ENCODE data around the gene CHID1. TPM values are rescaled to one million over a fixed set of nuclear protein-coding genes. Genes with fewer than 3 reads are reported as not detected.

CHID1 gene
- total and polyA plus RNA-seq, 3 donors from 2014 or later = 134 to 176 (median 146) TPM

DNA sequence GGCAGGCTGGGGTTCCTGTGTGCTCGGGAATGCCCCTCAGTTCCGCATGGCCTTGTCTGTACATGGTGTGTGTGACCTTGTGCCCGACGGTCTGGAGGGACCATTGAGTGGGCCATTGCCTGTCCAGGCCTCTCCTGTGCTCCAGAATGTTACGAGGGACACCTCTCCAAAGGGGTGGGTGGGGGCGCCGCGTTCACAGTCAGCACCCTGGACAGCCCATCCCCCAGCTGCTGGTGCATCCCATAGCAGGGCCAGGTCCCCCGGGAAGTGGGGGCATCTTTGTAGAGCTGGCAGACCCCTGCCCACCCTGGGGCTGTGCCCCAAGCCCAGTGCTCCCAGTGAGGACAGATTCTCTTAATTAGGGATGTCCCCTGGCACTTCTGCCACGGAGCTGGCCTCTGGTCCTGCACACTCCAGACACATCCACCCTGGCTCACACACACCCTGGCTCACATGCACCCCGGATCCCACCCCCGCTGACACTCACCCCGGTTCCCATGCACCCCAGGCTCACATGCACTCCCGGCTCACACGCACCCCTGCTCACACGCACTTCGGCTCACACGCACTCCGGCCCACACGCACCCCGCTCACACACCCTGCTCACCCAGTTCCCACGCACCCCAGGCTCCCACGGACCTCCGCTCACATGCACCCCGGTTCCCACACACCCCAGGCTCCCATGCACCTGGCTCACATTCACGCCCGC lies 52.4 kb downstream of the CHID1 start:
- H3K9me3 ChIP-seq = no peaks in the 10 kb centered on the region
- H3K27me3 ChIP-seq = no peaks in the 10 kb centered on the region
- intact Hi-C loops (cut with DNase I; ENCODE audit: low total_unique reads) = no loop called here
- H3K27ac ChIP-seq = no peak overlapping the region
- H3K36me3 ChIP-seq (ENCODE audit: low read depth, missing control alignments) = no peaks in the 10 kb centered on the region
- 85 to 91% methylated on average over 18 to 27 of the region's 27 CpGs for WGBS, 2 donors
- peaks cover 10% of the 10 kb centered on the region for H3K4me1 ChIP-seq
- TF ChIP-seq, protein P1, sequence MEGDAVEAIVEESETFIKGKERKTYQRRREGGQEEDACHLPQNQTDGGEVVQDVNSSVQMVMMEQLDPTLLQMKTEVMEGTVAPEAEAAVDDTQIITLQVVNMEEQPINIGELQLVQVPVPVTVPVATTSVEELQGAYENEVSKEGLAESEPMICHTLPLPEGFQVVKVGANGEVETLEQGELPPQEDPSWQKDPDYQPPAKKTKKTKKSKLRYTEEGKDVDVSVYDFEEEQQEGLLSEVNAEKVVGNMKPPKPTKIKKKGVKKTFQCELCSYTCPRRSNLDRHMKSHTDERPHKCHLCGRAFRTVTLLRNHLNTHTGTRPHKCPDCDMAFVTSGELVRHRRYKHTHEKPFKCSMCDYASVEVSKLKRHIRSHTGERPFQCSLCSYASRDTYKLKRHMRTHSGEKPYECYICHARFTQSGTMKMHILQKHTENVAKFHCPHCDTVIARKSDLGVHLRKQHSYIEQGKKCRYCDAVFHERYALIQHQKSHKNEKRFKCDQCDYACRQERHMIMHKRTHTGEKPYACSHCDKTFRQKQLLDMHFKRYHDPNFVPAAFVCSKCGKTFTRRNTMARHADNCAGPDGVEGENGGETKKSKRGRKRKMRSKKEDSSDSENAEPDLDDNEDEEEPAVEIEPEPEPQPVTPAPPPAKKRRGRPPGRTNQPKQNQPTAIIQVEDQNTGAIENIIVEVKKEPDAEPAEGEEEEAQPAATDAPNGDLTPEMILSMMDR (IDR thresholded peaks at IDR 0.05) = no peak
- no peak for TF ChIP-seq POLR2A (IDR thresholded peaks at IDR 0.05)
- no peak for DNase-seq
- no peak overlapping the region for H3K4me3 ChIP-seq

GRCh38 chr11:856397-856796 lies 54.2 kb downstream of the CHID1 start:
- no peaks in the 10 kb centered on the region for H3K27me3 ChIP-seq
- TF ChIP-seq, protein P1 (IDR thresholded peaks at IDR 0.05) = no peak
- TF ChIP-seq POLR2A (IDR thresholded peaks at IDR 0.05) = no peak
- intact Hi-C loops (cut with DNase I; ENCODE audit: low total_unique reads) = no loop called here
- no peaks in the 10 kb centered on the region for H3K36me3 ChIP-seq (ENCODE audit: low read depth, missing control alignments)
- H3K27ac ChIP-seq = no peak overlapping the region
- no peak overlapping the region for H3K4me3 ChIP-seq
- no peaks in the 10 kb centered on the region for H3K9me3 ChIP-seq
- H3K4me1 ChIP-seq = peaks cover 13% of the 10 kb centered on the region
- no peak for DNase-seq
- WGBS, 2 donors = 73 to 100% methylated on average over 3 to 8 of the region's 8 CpGs

DNA sequence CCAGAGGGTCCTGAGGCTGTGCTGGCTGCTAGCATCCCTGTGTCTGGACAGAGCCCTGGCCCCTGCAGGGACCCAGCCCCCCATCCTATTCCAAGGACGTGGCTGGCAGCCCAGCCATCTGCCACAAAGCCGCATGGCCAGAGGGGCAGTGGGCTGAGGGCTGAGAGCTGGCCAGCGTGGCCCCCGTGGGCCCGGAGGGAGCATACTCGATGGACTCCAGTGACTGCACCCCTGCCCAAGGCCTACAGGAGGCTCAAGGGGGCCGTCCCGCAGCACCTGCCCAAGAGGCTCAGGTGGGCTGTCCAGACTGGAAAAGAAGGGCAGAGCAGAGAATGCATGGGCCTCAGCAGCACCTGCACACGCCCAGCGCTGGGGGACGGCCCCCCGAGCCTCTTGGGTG lies 54.8 kb downstream of the CHID1 start:
- Histone ChIP-seq H3K36me3 (ENCODE audit: low read depth, missing control alignments) (no peaks in the 10 kb centered on the region), H3K4me1 (peaks cover 19% of the 10 kb centered on the region), H3K4me3 (no peak overlapping the region), H3K27ac (no peak overlapping the region), H3K9me3 (no peaks in the 10 kb centered on the region), H3K27me3 (no peaks in the 10 kb centered on the region)
- no peak for TF ChIP-seq POLR2A (IDR thresholded peaks at IDR 0.05)
- intact Hi-C loops (cut with DNase I; ENCODE audit: low total_unique reads) = no loop called here
- no peak for DNase-seq
- WGBS, 2 donors = 87 to 100% methylated on average over 4 to 12 of the region's 12 CpGs

DNA sequence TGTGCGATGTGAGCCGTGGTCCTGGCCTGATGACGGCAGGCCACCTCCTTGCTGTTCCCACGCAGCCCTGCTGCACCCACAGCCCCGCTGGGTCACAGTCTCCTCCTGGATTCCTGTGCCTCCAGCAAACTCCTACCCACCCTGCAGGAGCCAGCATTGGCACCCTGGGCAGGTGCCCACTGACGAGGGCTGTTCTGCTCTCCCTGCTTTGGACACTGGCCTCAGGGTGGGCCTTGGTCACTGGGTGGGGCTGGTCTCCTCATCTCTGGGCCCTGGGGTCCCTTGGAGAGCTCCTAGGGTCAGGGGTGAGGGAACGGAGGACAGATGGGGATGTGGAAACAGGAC lies 55.3 kb downstream of the CHID1 start:
- intact Hi-C loops (cut with DNase I; ENCODE audit: low total_unique reads) = no loop called here
- Histone ChIP-seq H3K4me3 (no peak overlapping the region), H3K4me1 (peaks cover 24% of the 10 kb centered on the region), H3K9me3 (no peaks in the 10 kb centered on the region), H3K27me3 (no peaks in the 10 kb centered on the region), H3K27ac (no peak overlapping the region), H3K36me3 (ENCODE audit: low read depth, missing control alignments) (no peaks in the 10 kb centered on the region)
- WGBS, 2 donors = 86 to 91% methylated on average over 4 to 7 of the region's 7 CpGs
- no peak for DNase-seq
- TF ChIP-seq POLR2A (IDR thresholded peaks at IDR 0.05) = no peak
- TF ChIP-seq, protein P1 (IDR thresholded peaks at IDR 0.05) = no peak

- Histone ChIP-seq H3K27me3 (no peaks in the 10 kb centered on the region), H3K36me3 (ENCODE audit: low read depth, missing control alignments) (no peaks in the 10 kb centered on the region), H3K27ac (no peak overlapping the region), H3K9me3 (no peaks in the 10 kb centered on the region), H3K4me1 (peaks cover 21% of the 10 kb centered on the region), H3K4me3 (no peak overlapping the region)
- TF ChIP-seq, protein P1 (IDR thresholded peaks at IDR 0.05) = no peak
- no peak for TF ChIP-seq POLR2A (IDR thresholded peaks at IDR 0.05)
- WGBS, 2 donors = 85 to 93% methylated on average over 6 to 18 of the region's 20 CpGs
- intact Hi-C loops (cut with DNase I; ENCODE audit: low total_unique reads) = no loop called here
- no peak for DNase-seq
These were observed 55.8 kb downstream of the CHID1 start for GRCh38 chr11:854601-855329.
